Peyer's patch (tissue), 4 donors: Measurements from ENCODE around the gene MTMR12.

Source experiments
- POLR2A ChIP-seq, 2 donors: fragments of 450-650 bp; IDR thresholded peaks; one replicate each; pipeline ENCODE4 v1.5.1; 2017; ENCODE audit warnings: antibody characterized with exemption in 2 of 2, mild to moderate bottlenecking in 2 of 2, moderate library complexity in 2 of 2
- TF ChIP-seq, protein P1 (sequence below), 6 experiments: fragments of 450-650 bp in 4 of 6; fragments of 200-600 bp in 2 of 6; sonication (generic) in 1 of 6; IDR thresholded peaks; one replicate each; pipeline ENCODE4 v1.5.1; 2017 to 2019; ENCODE audit warnings: antibody characterized with exemption in 6 of 6, mild to moderate bottlenecking in 3 of 6, moderate library complexity in 1 of 6

DNA sequence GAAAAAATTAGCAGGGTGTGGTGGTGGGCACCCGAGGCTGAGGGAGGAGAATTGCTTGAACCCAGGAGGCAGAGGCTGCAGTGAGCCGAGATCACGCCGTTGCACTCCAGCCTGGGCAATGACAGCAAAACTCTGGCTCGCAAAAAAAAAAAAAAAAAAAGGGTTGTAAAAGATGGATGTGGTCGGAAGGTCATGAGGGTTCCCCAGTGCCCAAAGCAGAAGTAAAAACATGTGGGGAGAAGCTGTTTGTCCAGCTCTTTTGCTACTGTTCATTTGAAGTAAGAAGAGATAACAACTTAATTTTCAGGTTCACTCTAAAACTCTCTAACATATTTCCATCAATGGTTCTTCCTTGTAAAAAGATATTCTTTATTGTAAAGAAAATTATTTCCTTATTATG lies 81.5 kb downstream of the MTMR12 start:
- TF ChIP-seq, protein P1, sequence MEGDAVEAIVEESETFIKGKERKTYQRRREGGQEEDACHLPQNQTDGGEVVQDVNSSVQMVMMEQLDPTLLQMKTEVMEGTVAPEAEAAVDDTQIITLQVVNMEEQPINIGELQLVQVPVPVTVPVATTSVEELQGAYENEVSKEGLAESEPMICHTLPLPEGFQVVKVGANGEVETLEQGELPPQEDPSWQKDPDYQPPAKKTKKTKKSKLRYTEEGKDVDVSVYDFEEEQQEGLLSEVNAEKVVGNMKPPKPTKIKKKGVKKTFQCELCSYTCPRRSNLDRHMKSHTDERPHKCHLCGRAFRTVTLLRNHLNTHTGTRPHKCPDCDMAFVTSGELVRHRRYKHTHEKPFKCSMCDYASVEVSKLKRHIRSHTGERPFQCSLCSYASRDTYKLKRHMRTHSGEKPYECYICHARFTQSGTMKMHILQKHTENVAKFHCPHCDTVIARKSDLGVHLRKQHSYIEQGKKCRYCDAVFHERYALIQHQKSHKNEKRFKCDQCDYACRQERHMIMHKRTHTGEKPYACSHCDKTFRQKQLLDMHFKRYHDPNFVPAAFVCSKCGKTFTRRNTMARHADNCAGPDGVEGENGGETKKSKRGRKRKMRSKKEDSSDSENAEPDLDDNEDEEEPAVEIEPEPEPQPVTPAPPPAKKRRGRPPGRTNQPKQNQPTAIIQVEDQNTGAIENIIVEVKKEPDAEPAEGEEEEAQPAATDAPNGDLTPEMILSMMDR (IDR thresholded peaks at IDR 0.05) = no peak
- TF ChIP-seq POLR2A (IDR thresholded peaks at IDR 0.05) = no peak
